ENCODE measurements around the gene APOL5.
"Not testable (repeated sequence)": the region's sequence is repeated elsewhere in the genome, so short reads cannot be mapped to it uniquely, and the experiment has no call there.

APOL5 gene

GRCh38 chr22:35717572-35717971 lies at the start of gene APOL5:
APOL5 (plus strand) TSS chr22:35717872; CDS start chr22:35717872, 0 bp downstream.
- H3K27ac ChIP-seq = no peak within 1 kb of the TSS
- TF ChIP-seq, protein P1, sequence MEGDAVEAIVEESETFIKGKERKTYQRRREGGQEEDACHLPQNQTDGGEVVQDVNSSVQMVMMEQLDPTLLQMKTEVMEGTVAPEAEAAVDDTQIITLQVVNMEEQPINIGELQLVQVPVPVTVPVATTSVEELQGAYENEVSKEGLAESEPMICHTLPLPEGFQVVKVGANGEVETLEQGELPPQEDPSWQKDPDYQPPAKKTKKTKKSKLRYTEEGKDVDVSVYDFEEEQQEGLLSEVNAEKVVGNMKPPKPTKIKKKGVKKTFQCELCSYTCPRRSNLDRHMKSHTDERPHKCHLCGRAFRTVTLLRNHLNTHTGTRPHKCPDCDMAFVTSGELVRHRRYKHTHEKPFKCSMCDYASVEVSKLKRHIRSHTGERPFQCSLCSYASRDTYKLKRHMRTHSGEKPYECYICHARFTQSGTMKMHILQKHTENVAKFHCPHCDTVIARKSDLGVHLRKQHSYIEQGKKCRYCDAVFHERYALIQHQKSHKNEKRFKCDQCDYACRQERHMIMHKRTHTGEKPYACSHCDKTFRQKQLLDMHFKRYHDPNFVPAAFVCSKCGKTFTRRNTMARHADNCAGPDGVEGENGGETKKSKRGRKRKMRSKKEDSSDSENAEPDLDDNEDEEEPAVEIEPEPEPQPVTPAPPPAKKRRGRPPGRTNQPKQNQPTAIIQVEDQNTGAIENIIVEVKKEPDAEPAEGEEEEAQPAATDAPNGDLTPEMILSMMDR (conservative IDR thresholded peaks at IDR 0.05) = no peak

DNA sequence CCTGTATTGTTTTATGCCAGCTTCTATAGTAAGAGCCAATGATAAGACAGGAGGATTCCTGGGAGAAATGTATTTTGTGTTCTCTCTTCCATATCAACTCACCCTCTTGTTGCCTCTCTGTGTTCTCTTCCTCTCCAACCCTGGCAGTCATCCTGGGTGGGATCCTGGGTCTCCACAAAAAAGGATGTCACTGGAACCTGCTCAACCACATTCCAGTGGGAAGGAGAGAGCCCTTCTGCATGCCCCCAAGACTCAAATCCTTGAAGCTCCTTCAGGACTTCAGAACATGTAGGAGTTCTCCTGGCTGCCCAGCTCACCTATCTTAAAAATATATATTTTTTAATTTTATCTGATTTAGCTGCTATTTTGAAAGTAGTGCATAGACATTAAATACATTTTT lies 43.3 kb upstream of the APOL5 start:
- TF ChIP-seq, protein P1 (conservative IDR thresholded peaks at IDR 0.05) = no peak
- H3K27ac ChIP-seq = no peak overlapping the region

- not testable (repeated sequence) for H3K27ac ChIP-seq
These were observed 41.6 kb upstream of the APOL5 start for GRCh38 chr22:35676065-35676464.

DNA sequence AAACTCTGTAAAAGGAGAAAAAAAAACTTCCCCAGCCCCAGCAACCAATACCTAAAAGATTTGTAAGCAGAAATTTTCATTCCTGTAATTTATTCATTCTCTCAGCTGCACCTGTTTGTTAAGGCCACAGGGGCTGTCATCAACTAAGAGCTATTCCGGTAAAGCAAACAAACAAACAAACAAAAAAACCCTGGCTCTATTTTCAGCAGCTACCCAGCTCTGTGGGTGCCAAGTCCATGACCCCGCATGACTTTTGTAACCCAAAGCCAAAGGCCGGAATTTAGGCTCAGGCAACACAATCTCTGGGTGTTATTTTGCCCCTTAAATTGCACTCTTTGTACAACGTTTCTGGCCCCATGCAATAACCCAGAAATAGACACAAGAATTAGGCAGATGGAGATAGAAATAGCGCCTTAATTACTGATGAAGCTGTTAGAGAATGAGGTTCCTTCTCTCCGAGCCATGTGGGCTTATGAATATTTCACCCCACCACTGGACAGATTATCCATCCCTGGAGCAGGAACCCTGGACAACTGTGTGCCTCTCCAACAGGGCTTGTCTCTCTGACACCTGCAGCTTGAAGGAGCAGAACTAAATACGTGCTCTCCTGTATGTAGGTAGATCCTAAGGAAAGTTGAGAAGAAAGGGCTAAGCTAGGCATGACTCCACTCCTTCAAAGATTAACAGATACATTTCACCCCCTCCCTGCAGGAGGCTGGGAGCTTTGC lies 40.0 kb upstream of the APOL5 start:
- no peak overlapping the region for H3K27ac ChIP-seq
- TF ChIP-seq, protein P1 (conservative IDR thresholded peaks at IDR 0.05) = no peak

DNA sequence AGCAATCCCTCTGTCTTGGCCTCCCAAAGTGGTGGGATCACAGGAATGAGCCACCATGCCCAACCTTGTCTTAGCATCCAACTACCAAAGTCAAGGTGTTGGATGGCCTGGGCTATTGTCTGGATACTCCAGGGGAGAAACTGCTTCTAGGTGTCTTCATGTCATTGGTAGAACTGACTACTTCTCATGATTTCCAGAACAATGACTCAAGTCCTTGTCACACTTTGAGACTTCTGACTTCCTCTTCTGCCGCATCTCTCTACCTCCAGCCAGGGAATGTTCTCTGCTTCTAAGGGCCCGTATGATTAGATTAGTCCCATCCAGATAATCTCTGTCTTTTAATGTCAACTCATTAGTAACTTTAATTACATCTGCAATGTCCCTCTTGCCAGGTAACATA lies 38.8 kb upstream of the APOL5 start:
- TF ChIP-seq, protein P1 (conservative IDR thresholded peaks at IDR 0.05) = no peak

GRCh38 chr22:35679492-35679891 lies 38.2 kb upstream of the APOL5 start:
- H3K27ac ChIP-seq = not testable (repeated sequence)

More for the DNA sequence above, 38.8 kb upstream of the APOL5 start:
- no peak overlapping the region for H3K27ac ChIP-seq

- no peak overlapping the region for H3K27ac ChIP-seq
- TF ChIP-seq, protein P1 (conservative IDR thresholded peaks at IDR 0.05) = no peak
These were observed 36.1 kb upstream of the APOL5 start for GRCh38 chr22:35681454-35682052.

- no peak overlapping the region for H3K27ac ChIP-seq
- TF ChIP-seq, protein P1 (conservative IDR thresholded peaks at IDR 0.05) = no peak
These were observed 34.1 kb upstream of the APOL5 start for GRCh38 chr22:35683560-35683959.

All from VCaP (cell line).